NCI-H2196 treated with DMSO at 0.1 percent for 48 hours (cell line): ENCODE results near the gene RPL28.
"Not testable (repeated sequence)": the region's sequence is repeated elsewhere in the genome, so short reads cannot be mapped to it uniquely, and the experiment has no call there.

Source experiments
- DNase-seq: peaks from one replicate; lab custom pipeline; 2025; ENCODE audit not compliant: unreplicated experiment; lab: John Stamatoyannopoulos, UW

The RPL28 gene

DNA sequence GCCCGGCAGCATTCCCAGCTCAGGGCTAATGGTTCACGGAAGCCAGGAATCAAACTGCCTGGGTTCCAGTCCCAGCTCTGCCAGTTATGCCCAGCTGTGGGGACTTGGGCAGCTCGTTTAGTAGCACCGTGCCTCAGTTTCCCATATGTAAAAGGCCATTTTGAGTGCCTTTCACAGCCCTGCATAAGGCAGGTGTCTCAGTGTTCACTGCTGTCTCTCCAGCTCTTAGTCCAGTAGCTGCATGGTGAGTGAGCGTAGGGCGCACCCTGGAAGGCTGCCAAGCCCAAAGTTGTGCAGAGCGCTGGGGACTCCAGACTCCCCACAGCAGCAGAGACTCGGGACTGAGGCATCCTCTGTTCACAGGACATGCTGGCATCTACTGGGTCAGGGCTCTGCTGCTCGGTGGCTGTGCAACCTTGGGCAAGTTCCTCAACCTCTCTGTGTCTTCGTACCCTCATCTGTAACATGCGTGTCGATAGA, 5.5 kb downstream of the RPL28 start:
- no peak for DNase-seq

DNA sequence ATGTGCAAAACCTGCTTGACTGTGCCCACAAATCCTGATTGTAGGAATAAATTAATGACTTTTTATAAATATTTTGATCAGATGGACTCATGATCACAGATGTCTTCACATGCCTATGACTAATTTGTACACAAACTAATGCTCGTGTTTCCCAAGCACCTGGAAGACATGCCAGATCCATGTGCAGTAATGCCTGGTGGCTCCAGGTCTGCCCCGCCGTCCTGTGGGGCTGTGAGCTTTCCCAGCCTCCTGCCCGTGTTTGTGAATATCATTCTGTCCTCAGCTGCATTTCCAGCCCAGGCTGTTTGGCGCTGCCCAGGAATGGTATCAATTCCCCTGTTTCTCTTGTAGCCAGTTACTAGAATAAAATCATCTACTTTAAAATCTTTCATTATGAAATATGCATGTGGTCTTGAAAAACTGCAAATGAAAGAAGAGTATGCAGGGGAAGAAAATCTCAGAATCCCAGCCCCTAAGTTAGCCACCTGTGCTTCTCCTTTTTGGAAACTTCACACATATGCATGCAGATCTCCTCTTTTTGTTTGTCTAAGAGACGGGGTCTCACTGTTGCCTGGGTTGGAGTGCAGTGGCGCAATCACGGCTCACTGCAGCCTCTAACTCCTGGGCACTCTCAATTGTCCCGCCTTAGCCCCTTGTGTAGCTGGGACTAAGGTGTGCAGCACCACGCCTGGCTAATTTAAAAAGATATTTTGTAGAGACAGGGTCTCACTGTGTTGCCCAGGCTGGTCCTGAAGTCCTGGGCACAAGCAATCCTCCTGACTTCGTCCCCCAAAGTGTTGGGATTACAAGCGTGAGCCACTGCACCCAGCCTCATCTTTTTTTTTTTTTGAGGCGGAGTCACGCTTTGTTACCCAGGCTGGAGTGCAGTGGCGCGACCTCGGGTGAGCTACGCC, 6.2 kb downstream of the RPL28 start:
- no peak for DNase-seq

DNA sequence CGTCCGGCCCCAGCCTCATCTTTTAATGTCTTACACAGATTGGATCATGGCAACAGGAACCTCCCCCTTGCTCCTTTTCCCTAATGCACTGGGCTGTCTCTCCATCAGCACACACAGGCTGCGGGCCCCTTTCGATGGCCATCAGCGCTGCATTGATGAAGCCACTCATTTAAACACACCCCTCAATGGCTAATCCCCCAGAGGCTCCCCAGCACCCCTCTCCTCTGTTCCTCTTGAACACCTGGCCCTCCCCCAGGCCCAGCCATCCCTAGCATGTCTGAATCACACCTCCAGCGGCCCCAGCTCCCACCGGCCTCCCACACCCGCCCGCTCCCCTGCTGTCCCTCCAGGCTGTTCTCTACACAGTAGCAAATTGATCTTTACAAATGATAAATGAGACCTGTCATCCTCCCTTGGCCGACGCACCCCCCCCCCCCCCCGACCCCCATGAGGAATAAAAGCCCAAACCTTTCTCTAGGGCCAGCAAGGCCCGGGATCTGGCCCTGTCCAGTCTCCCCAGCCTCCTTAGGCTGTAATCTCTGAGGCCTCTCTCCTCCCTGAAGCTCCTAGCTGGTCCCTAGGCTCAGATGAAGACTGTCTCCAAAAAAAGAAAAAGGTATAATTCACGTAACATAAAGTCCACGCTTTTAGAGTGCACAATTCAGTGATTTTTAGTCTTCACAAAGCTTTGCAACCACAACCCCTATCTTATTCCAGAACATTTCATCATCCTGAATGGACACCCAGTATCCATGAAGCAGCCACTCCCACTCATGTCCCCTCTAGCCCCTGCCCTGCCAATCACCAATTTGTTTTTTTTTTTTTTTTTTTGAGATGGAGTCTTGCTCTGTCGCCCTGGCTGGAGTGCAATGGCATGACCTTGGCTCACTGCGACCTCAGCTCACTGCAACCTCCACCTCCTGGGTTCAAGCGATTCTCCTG, 7.4 kb downstream of the RPL28 start:
- DNase-seq, result no peak

DNA sequence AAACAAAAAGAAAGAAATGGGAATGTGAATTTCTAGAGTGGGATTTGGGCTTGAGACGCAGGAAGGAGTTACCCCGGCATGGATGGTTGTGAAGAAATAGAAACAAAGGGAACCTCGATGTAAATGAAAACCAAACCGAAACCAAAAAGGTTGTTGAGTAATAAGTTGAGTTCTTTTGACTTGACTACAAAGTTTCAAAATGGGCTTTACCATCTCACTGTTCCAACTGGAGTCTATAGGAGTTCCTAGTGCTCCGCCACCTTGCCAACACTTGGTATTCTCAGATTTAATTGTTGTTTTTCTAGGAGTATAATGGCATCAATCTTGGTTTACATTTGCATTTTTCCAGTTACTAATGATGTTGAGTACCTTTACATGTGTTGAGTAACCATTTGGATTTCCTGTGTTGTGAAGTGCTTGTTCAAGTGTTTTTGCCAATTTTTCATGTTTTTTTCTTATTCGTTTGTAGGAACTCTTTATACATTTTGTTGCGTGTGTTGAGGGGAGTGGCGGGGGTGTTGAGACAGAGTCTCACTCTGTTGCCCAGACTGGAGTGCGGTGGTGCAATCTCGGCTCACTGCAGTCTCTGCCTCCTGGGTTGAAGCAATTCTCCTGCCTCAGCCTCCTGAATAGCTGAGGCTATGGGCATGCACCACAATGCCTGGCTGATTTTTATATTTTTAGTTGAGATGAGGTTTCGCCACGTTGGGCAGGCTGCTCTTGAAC, 12.6 kb downstream of the RPL28 start:
- DNase-seq, result no peak

DNA sequence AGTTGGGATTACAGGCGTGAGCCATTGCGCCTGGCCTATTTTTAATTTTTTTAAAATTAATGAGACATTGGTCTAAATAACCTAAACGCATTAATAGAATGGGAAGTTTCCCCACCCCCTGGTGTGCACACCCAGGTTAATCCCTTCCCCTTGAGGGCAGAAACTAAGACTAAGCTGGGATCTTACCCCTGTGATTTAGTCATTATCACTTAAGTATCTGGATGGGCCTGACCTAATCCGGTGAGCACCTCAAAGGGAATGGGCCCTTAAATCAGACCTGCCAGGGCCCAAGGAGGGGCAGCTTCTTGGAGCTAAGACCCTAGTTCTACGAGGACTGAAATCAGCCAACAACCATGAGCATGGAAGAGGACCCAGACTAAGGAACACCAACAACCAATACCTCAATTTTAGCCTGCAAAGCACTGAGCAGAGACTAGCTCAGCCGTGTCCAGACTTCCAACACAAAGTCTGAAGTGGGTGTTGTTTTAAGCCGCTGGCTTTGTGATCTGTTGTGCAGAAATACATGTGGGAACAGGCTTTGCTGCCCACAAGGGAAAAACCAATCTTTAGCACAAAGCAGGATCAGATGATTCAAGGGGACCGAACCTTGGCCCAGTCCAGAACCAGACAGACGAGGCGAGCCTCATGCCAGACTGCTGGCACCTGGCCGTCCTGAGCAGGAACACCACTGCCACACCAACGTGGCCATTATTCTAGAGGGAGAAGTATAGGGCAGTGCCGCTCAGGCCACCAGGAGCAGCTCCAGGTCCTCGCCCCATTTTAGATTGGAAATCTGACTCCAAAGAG, 14.8 kb downstream of the RPL28 start:
- no peak for DNase-seq

DNA sequence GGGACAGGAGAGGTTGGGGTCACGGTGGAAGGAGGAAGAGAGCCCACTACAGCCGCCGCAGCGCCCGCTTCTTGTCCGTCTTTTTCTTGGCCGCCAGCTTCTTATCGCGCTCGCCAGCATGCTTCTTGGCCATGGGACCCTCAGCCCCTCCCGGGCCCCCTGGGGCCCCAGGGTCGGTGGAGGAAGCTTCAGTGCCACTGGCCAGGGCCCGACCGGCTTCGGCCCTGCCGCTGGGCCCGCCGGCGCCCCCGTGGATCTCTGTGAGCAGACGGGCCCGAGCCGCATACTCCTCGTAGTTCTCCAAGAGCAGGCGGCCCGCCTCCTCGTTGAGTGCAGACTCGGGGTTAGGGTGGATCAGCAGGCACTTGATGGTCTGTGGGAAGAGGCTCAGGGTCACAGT, 15.7 kb downstream of the RPL28 start:
- DNase-seq, result not testable (repeated sequence)

DNA sequence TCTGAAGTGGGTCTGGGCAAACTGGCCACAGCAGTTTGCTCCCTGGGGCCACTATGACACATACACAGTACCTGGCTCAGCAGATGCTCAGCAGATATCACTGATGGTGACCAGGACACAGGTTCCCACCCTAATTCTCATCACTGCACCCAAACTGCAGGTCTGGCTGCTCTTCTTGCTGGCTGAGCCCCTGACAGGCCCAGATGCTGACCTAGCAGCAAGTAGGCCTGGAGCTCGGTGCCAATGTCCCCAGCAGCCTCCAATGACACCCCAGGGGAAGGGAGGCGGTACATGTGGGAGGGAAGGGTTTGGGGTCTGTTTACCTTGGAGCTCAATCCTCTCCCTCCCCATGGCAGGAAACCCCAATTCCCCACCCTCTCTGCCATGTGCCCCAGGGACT, 16.8 kb downstream of the RPL28 start:
- DNase-seq, result no peak

DNA sequence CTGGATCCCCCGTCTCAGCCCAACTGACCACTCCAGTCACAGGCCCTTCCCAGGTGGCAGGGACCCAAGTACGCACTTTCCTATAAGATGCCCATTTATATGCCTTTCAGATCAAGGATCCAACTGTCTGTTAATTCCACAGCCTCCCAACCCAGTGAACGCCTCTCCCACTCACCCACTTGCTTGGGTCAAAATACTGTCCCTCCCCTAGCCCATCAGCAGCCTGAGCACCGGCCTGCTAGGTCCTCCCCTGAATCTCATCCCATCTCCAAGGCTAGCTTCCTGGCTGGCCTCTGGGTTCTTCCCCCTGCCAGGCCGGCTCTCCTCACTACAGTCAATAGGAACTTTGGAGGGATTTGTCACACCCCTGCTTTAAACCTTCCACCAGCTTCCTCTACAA, 19.9 kb downstream of the RPL28 start:
- no peak for DNase-seq

DNA sequence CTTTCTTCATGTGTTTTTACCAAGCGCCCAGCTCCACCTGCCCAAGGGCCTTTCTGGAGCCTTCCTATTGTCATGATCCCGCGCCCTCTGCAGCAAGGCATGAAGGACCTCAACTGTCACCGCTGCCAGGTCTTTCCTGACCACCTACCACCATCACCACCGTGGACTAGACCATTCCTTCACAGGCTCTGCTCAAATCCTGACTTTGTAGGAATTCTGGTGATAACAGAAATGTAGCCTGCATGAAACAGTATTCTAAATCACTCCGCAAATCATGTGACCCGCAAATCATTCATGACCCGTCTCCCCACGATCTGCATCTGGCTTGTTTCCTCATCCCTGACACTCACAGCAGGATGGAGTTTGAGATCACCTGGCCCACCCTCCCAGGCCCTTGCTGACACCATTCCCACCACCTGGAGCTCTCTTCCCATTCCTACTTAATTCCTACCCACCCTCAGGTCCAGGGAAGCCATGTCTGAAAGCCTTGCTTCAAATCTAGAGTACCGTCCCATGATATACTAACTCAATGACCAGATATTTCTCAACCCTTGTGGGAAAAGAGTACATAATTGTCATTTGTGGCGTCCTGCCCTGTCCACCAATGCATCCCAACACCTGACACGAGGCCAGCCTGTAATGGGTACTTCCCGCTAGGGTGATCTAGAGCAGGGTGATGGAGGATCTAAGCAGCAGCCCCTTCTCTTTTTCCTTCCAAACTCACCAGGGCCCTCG, 20.5 kb downstream of the RPL28 start:
- no peak for DNase-seq

DNA sequence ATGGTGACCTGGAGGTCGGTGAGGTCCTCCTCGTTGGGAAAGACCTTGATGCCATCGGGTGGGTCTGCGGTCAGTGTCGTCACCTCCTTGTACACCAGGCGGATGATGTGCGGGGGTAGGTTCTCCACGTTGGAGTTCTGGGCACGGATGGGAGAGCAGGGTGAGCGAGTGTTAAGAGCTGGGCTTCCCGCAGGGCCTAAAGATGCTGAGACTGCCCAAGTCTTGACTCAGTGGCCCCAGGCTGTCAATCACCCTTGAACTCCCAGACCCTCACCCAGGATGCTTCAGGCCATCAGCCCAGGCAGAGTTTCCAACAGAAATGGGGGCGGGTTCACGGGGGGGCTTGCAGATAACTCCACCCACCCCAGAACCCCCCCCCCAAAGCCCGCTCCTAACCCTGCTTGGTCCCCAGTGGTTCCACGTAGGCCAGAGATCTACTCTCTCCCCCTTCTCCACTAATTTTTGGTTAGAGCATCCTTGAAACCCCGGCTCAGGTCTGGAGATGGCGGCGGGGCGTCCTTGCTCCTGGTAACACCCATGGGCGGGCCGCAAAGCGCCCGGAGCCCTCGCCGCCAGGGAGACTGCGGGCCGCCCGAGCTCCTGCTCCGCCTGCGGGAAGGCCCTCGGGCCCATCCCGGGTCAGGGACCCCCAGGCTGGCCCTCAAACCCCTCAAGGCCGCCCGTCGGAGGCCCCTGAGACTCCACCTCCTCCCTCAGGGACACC, 21.3 kb downstream of the RPL28 start:
- no peak for DNase-seq

DNA sequence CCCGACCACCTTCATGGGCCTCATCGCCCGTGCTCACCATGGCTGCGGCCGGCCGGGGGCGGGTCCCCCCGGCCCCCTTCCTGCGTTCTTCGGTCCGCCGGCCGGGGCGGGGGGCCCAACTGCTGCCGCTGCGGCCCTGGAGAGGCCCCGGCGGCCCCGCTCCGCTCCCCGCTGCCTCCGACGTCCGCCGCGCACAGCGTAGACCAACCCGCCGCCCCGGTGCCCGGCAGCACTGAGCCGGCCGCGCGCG, 21.7 kb downstream of the RPL28 start, which contains the start of gene UBE2S:
TSS of gene UBE2S (minus strand) at position 239 of the 250 bp plus-strand sequence. CDS start at position 40, 199 bp downstream.
- DNase-seq, result not testable (repeated sequence)

DNA sequence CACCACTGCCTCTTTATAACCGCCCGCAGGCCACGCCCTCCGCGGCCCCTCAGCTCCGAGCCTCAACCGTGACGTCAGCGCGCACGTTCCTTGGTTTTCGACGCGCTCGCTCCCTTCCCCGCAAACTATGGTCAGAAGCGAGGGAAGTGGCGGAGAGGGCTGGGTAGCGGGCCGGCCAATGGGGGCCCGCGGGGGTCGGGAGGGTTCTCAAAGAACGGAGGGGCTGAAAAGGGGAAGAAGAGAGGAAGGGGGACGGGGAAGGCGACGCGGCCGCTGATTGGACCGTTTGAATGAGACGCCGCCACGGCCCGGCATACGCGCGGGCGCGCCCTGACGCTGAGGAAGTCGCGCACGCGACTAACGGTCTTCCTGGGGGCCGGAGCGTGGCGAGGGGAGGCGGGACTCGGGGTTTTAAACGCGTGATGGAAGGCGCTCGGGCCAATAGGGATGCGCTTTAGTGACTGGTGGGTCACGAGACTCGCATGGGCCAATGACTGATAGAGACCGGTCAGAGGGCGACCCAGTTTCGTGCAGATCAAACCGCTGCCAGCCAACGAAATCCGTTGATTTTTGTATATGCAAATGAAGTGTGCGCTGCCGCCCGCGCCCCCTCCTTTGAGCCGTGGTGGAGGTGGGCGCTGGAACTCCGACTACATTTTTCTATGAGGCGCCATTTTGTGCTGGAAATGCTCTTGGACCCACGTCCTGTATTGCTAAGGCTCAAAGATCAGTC, 22.2 kb downstream of the RPL28 start:
- DNase-seq, result peak; percentile 98

DNA sequence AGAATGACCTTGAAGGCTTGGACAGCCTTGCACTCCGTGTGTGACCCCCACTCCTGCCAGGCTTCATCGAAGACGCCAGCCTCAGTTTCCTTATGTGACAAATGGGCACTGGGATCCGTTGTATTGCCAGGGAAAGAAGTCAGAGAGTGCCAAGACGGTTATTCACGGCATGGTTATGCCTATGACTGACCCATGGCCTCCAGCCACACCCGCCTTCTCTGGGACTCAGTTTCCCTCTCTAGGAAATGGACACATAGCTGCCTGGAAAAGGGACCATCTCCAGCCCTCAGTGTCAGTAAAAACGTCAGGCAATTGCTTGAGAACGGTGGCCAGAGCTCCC, 22.8 kb downstream of the RPL28 start:
- DNase-seq, result no peak

DNA sequence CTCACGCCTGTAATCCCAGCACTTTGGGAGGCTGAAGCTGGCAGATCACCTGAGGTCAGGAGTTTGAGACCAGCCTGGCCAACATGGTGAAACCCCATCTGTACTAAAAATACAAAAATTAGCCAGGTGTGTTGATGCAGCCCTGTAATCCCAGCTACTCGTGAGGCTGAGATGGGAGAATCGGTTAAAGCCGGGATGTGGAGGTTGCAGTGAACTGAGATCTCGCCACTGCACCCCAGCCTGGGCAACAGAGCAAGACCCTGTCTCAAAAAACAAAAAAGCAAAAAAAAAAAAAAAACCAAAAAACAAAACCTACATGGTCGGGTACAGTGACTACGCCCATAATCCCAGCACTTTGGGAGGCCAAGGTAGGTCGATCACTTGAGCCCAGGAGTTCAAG, 23.4 kb downstream of the RPL28 start:
- DNase-seq, result not testable (repeated sequence)

DNA sequence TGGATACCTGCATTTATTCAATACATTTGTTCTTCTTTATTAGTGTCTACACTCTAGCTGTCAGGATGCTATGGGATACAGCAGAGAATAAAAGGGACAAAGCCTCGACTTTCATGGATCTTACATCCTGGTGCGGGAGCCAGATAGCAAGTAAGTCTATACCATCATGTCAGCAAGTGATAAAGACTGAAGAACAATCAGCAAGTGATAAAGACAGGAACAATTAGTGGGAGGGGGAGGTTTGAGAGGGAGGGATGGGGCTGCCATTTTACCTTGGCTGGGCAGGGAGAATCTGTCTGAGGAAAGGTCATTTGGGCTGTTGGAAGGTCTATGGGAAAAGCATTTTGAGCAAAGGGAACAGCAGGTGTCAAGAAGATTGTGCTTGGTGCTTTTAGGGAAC, 24.4 kb downstream of the RPL28 start:
- no peak for DNase-seq

DNA sequence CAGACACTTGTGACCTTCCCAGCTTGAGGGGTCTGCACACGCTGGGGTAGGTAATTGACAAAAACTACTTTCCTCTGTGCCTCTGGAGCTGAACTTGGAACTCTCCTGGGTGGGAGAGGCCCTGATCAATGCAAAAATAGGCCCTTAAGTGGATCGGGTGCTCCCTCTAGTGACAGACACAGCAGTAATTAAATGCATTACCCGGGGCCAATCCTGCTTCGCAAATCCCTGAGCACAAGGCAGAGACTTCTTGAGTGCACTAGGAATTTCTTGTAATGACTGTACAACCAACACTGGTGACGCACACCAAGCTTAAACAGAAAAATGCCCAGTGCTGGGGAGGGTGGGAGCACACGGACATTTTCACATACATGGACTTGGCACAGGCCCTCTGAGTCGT, 32.5 kb downstream of the RPL28 start:
- peak; percentile 41 for DNase-seq

DNA sequence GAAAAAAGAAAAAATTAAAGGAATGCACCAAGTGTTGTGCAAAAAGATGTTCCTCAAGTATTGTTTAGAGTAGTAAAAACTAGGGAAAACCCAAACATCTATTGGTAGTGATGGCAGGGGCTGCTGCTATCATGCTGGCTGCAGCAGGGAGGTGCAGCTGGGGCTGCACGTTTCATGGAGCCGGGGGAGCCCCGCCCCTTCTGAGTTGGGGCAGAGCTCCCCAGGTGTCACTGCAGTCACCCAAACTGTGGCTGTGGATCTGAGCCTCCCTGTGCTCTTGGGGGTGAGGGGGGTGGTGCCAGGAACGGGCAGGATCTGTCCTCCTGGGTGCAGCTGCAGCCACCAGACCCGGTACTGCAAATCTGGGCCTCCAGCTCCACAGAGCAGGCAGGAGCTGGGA, 33.4 kb downstream of the RPL28 start:
- DNase-seq, result no peak

DNA sequence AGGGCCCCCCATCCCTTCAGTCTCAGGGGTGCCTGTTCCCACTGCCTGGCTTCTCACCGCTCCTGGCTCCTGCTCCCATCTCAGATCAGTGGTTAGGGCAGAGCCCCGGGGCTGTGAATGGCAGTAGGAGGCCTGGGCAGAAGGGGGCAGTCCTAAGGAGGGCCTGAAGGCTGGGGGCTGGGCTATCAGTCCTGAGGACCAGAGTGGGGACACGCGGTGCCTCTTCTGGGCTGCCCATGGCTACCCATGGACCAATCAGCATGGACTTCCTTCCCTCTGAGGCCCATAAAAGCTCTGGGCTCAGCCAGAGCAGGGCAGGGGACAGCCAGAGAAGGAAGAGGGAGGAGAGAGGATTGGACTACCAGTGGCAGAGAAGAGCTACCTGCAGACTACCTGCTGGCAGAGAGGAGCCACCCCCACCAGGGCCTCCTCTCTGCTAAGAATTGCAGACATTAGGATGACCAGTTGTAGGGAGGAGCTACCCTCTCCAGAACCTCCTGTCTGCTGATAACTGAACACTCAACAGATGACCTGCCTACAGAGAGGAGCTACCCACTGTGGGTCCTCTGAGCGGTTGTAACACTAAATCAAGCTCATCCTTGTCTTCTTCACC, 34.0 kb downstream of the RPL28 start:
- no peak for DNase-seq
